CD14-positive monocyte (primary cell): ENCODE measurements around the gene ZBTB5. TPM values are rescaled to one million over a fixed set of nuclear protein-coding genes. Genes with fewer than 3 reads are reported as not detected.

Experiments
- DNase-seq, 3 donors: peaks; one replicate each; pipeline ENCODE4 v3.0.0-alpha.2; 2011 to 2022
- H2AFZ ChIP-seq: 2 replicates; pipeline ENCODE4 v1.6.0; 2012; ENCODE audit warnings: mild to moderate bottlenecking, low read depth, low read length, inconsistent platforms; ENCODE audit not compliant: insufficient read depth, poor library complexity, severe bottlenecking
- H3K27ac ChIP-seq, 2 donors: 1 replicate in 1 of 2; 2 replicates in 1 of 2; pipeline ENCODE4 v1.5.1; 2012 to 2013; ENCODE audit warnings: low read length in 2 of 2, control low read depth in 1 of 2, inconsistent platforms in 1 of 2, low read depth in 1 of 2, mild to moderate bottlenecking in 1 of 2
- H3K27me3 ChIP-seq, 2 donors: one replicate each; pipeline versions ENCODE4 v1.6.0 to v1.6.1; 2011 to 2013; ENCODE audit warnings: low read length in 2 of 2; ENCODE audit not compliant: control insufficient read depth in 2 of 2, insufficient read depth in 2 of 2
- H3K36me3 ChIP-seq, 2 donors: replicated peaks in 1 of 2; 1 replicate in 1 of 2; 2 replicates in 1 of 2; pipeline versions ENCODE4 v1.5.1 to v1.6.1; 2012 to 2013; ENCODE audit warnings: low read length in 2 of 2, control low read depth in 1 of 2, inconsistent platforms in 1 of 2, mild to moderate bottlenecking in 1 of 2; ENCODE audit not compliant: insufficient read depth in 2 of 2, control insufficient read depth in 1 of 2
- H3K4me1 ChIP-seq, 2 donors: 1 replicate in 1 of 2; 2 replicates in 1 of 2; pipeline versions ENCODE4 v1.5.1 to v1.6.1; 2012 to 2013; ENCODE audit warnings: low read length in 2 of 2, control low read depth in 1 of 2, inconsistent platforms in 1 of 2, mild to moderate bottlenecking in 1 of 2, moderate library complexity in 1 of 2; ENCODE audit not compliant: insufficient read depth in 2 of 2, control insufficient read depth in 1 of 2
- H3K4me2 ChIP-seq: replicated peaks from 2 replicates; pipeline ENCODE3; 2012; ENCODE audit warnings: low read length, moderate library complexity, mild to moderate bottlenecking; ENCODE audit not compliant: poor library complexity, severe bottlenecking; ENCODE audit errors: extremely low read depth
- H3K4me3 ChIP-seq, 3 experiments: fragments of 200-600 bp in 1 of 3; sonication (generic) in 1 of 3; replicated peaks in 1 of 3; 1 replicate in 2 of 3; 2 replicates in 1 of 3; pipeline ENCODE4 v1.5.1; 2011 to 2013; ENCODE audit warnings: low read length in 3 of 3, mild to moderate bottlenecking in 3 of 3, control low read depth in 2 of 3, low read depth in 2 of 3, inconsistent platforms in 1 of 3, moderate library complexity in 1 of 3
- H3K79me2 ChIP-seq: 2 replicates; pipeline ENCODE4 v1.6.0; 2012; ENCODE audit warnings: mild to moderate bottlenecking, control low read depth, inconsistent platforms, low read length, moderate library complexity; ENCODE audit not compliant: insufficient read depth
- H3K9ac ChIP-seq: 2 replicates; pipeline ENCODE4 v1.6.0; 2017; ENCODE audit warnings: low read length, mild to moderate bottlenecking; ENCODE audit not compliant: insufficient read depth, poor library complexity, severe bottlenecking
- H3K9me3 ChIP-seq, 2 donors: replicated peaks in 1 of 2; 1 replicate in 1 of 2; 2 replicates in 1 of 2; pipeline versions ENCODE4 v1.5.1 to v1.6.1; 2012 to 2013; ENCODE audit warnings: low read length in 2 of 2, control low read depth in 1 of 2; ENCODE audit not compliant: control insufficient read depth in 1 of 2, insufficient read depth in 1 of 2
- H4K20me1 ChIP-seq: 2 replicates; pipeline ENCODE4 v1.6.0; 2012; ENCODE audit warnings: mild to moderate bottlenecking, low read length, control low read depth, moderate library complexity; ENCODE audit not compliant: insufficient read depth
- H3K27ac Mint-ChIP-seq, 7 donors: one replicate each; pipeline ENCODE4 v1.8.0; 2020; ENCODE audit warnings: mild to moderate bottlenecking in 7 of 7, mixed read lengths in 7 of 7, moderate library complexity in 6 of 7, inconsistent platforms in 2 of 7
- H3K27me3 Mint-ChIP-seq, 3 donors: one replicate each; pipeline ENCODE4 v1.8.0; 2021 to 2022; ENCODE audit warnings: low read depth in 3 of 3, mild to moderate bottlenecking in 3 of 3, mixed read lengths in 3 of 3, moderate library complexity in 3 of 3, inconsistent platforms in 1 of 3
- H3K36me3 Mint-ChIP-seq, 2 donors: one replicate each; pipeline ENCODE4 v1.8.0; 2020; ENCODE audit warnings: mixed read lengths in 2 of 2, inconsistent platforms in 1 of 2, mild to moderate bottlenecking in 1 of 2
- H3K4me1 Mint-ChIP-seq: one replicate; pipeline ENCODE4 v1.8.0; 2020; ENCODE audit warnings: mild to moderate bottlenecking, mixed read lengths
- H3K4me3 Mint-ChIP-seq, 2 donors: one replicate each; pipeline ENCODE4 v1.8.0; 2020; ENCODE audit warnings: mild to moderate bottlenecking in 2 of 2, mixed read lengths in 2 of 2, moderate library complexity in 1 of 2
- H3K9me3 Mint-ChIP-seq, 7 donors: one replicate each; pipeline ENCODE4 v1.8.0; 2020 to 2022; ENCODE audit warnings: mixed read lengths in 7 of 7, mild to moderate bottlenecking in 6 of 7, moderate library complexity in 6 of 7, inconsistent platforms in 2 of 7
- CTCF ChIP-seq: fragments of 200-600 bp; IDR thresholded peaks from one replicate; pipeline ENCODE4 v1.8.0; 2022; ENCODE audit warnings: antibody characterized with exemption, mild to moderate bottlenecking
- WGBS: methylation state at CpG from one replicate; pipeline ENCODE4 v1.1.5; 2013; ENCODE audit warnings: missing lambda C conversion rate; ENCODE audit not compliant: insufficient coverage; 5-methylcytosine and 5-hydroxymethylcytosine counted together
- intact Hi-C, 2 donors: fragments of 100-400 bp; cut with micrococcal nuclease; formaldehyde crosslinking; loops; one replicate each; pipeline versions ENCODE4 v1.15.0 to v1.15.1; 2023
- polyA plus RNA-seq, 3 donors: library from polyadenylated mRNA; depleted of rRNA in 1 of 3; unstranded in 2 of 3; stranded (reverse) in 1 of 3; fragments of 300-500 nt in 2 of 3; fragments of >200 nt in 1 of 3; fragmentation: Illumina TruSeq in 2 of 3; gene quantifications; 1 replicate in 2 of 3; 2 replicates in 1 of 3; pipeline ENCODE4 v1.2.3, GENCODE V29; 2012 to 2021

Gene ZBTB5
- polyA plus RNA-seq, 3 donors = 0.58 to 6.4 (median 1.4) TPM

- H2AFZ ChIP-seq = peak overlapping the region; percentile 94
- Mint-ChIP-seq H3K4me3 (peak overlapping the region; percentile 95), H3K27ac (peak overlapping the region; percentile 96 to 98 (median 98)), H3K9me3 (no peaks in the 10 kb centered on the region), H3K27me3 (peaks cover 2 to 4% (median 3%) of the 10 kb centered on the region in 3 donors), H3K36me3 (peaks cover 1 to 4% of the 10 kb centered on the region in 2 donors), H3K4me1 (peaks cover 27% of the 10 kb centered on the region)
- peak overlapping the region; percentile 92 to 95 for H3K27ac ChIP-seq
- no peaks in the 10 kb centered on the region for H3K9me3 ChIP-seq
- no peak for TF ChIP-seq CTCF
- H3K4me3 ChIP-seq = peak overlapping the region; percentile 52 to 92 (median 91)
- H3K36me3 ChIP-seq = no peaks in the 10 kb centered on the region
- WGBS = 0% methylated on average over 43 of the region's 47 CpGs
- no peaks in the 10 kb centered on the region for H3K27me3 ChIP-seq
- peak overlapping the region; percentile 65 for H3K9ac ChIP-seq
- H3K4me2 ChIP-seq = peak overlapping the region; percentile 100
- H3K4me1 ChIP-seq = peaks cover 15 to 24% of the 10 kb centered on the region in 2 donors
- no peaks in the 10 kb centered on the region for H4K20me1 ChIP-seq
- DNase-seq = peak in 1 of 3 donors; percentile 33
- peaks cover 32% of the 10 kb centered on the region for H3K79me2 ChIP-seq
- intact Hi-C loops = loop anchor here (2.0 to 5.0 kb wide), 4 partner anchors 19 to 1064 kb away; partner anchors contain the start of genes TOMM5 (in 2 of the 2), GRHPR (in 1 of the 2), POLR1E (in 1 of the 2) and RNF38 (in 1 of the 2)
These were observed 923 bp upstream of the ZBTB5 start for GRCh38 chr9:37466037-37466709.

GRCh38 chr9:37464426-37465248, 613 bp downstream of the ZBTB5 start:
- Mint-ChIP-seq H3K4me3 (peak overlapping the region; percentile 94 to 95), H3K27ac (peak overlapping the region; percentile 96 to 98 (median 98)), H3K27me3 (peaks cover 0 to 3% (median 2%) of the 10 kb centered on the region in 3 donors), H3K36me3 (peaks cover 1 to 4% of the 10 kb centered on the region in 2 donors), H3K4me1 (peaks cover 27% of the 10 kb centered on the region), H3K9me3 (no peaks in the 10 kb centered on the region)
- Histone ChIP-seq H4K20me1 (no peaks in the 10 kb centered on the region), H2AFZ (peak overlapping the region; percentile 78), H3K9ac (peak overlapping the region; percentile 95), H3K9me3 (no peaks in the 10 kb centered on the region), H3K27ac (peak overlapping the region; percentile 92 to 95), H3K36me3 (no peaks in the 10 kb centered on the region), H3K79me2 (peaks cover 44% of the 10 kb centered on the region), H3K27me3 (no peaks in the 10 kb centered on the region), H3K4me2 (peak overlapping the region; percentile 83), H3K4me1 (peaks cover 15 to 24% of the 10 kb centered on the region in 2 donors), H3K4me3 (peak overlapping the region; percentile 89 to 92 (median 91))
- WGBS = under 1% methylated on average over 40 of the region's 47 CpGs
- TF ChIP-seq CTCF = no peak
- intact Hi-C loops = loop anchor here (2.0 to 5.0 kb wide), 4 partner anchors 20 to 1062 kb away; partner anchors contain the start of genes TOMM5 (in 2 of the 2), GRHPR (in 1 of the 2), POLR1E (in 1 of the 2) and RNF38 (in 1 of the 2)
- peak; percentile 37 to 78 (median 59) for DNase-seq
